Endothelial cell of umbilical vein (primary cell): ENCODE results near the gene ZFR2. TPM values are rescaled to one million over a fixed set of nuclear protein-coding genes. Genes with fewer than 3 reads are reported as not detected.

Experiments used
- BruUV-seq: library from RNA; stranded (reverse); fragments of 400-500 nt; replicated peaks from 2 replicates; lab custom pipeline; 2021; lab: Mats Ljungman, UMichigan
- CTCF ChIA-PET: fragments of 300-600, 350-600 bp; sonication (Branson Sonifier 250); formaldehyde crosslinking; loops from one replicate; lab custom pipeline; 2021; ENCODE audit warnings: antibody characterized with exemption, inconsistent platforms; lab: Charles Lee
- POLR2A ChIA-PET: fragments of 300-600, 350-600 bp; sonication (Branson Sonifier 250); formaldehyde crosslinking; loops from one replicate; lab custom pipeline; 2021; ENCODE audit warnings: antibody characterized with exemption, inconsistent platforms; lab: Charles Lee
- DNase-seq: peaks from one replicate; pipeline ENCODE4 v3.0.0-alpha.2; 2011; ENCODE audit warnings: low read depth, low spot score
- FAIRE-seq: peaks from 2 replicates; lab custom pipeline; 2011; peaks lifted over from hg19 to GRCh38; lab: Jason Lieb, UNC
- H2AFZ ChIP-seq: 2 replicates; pipeline ENCODE4 v1.6.0; 2012; ENCODE audit warnings: low read depth, low read length, control low read depth, inconsistent platforms
- H3K27ac ChIP-seq: 2 replicates; pipeline ENCODE4 v1.5.1; 2011; ENCODE audit warnings: low read depth, mild to moderate bottlenecking, control low read depth, low read length, moderate library complexity; ENCODE audit not compliant: insufficient read depth
- H3K27me3 ChIP-seq, 2 experiments: 2 replicates each; pipeline versions ENCODE4 v1.6.0 to v1.6.1; 2011; ENCODE audit warnings: low read length in 2 of 2, mixed read lengths in 1 of 2; ENCODE audit not compliant: control insufficient read depth in 2 of 2, insufficient read depth in 2 of 2
- H3K36me3 ChIP-seq, 2 experiments: 2 replicates in 1 of 2; 3 replicates in 1 of 2; pipeline ENCODE4 v1.5.1; 2011; ENCODE audit warnings: low read length in 2 of 2, mild to moderate bottlenecking in 1 of 2, moderate library complexity in 1 of 2; ENCODE audit not compliant: control insufficient read depth in 2 of 2, insufficient read depth in 2 of 2; ENCODE audit errors: extremely low read depth in 1 of 2
- H3K4me1 ChIP-seq: 3 replicates; pipeline ENCODE4 v1.5.1; 2011; ENCODE audit warnings: mild to moderate bottlenecking, low read length; ENCODE audit not compliant: control insufficient read depth, insufficient read depth; ENCODE audit errors: extremely low read depth
- H3K4me2 ChIP-seq: 2 replicates; pipeline ENCODE4 v1.6.1; 2011; ENCODE audit warnings: low read length, control low read depth, mixed read lengths; ENCODE audit not compliant: insufficient read depth
- H3K4me3 ChIP-seq, 3 experiments: fragments of 200-600 bp in 1 of 3; sonication (generic), shearing (Covaris generic) in 1 of 3; replicated peaks in 1 of 3; 2 replicates each; pipeline ENCODE4 v1.5.1; 2011 to 2016; ENCODE audit warnings: control low read depth in 3 of 3, low read length in 3 of 3, mild to moderate bottlenecking in 2 of 3, inconsistent platforms in 1 of 3, low read depth in 1 of 3, moderate library complexity in 1 of 3; ENCODE audit not compliant: insufficient read depth in 1 of 3
- H3K79me2 ChIP-seq: 2 replicates; pipeline ENCODE4 v1.6.0; 2012; ENCODE audit warnings: low read length, inconsistent platforms; ENCODE audit not compliant: control insufficient read depth, insufficient read depth
- H3K9ac ChIP-seq: replicated peaks from 2 replicates; pipeline ENCODE3; 2011; ENCODE audit warnings: low read length, control low read depth; ENCODE audit not compliant: insufficient read depth; ENCODE audit errors: extremely low read depth
- H3K9me1 ChIP-seq: replicated peaks from 3 replicates; pipeline ENCODE4 v1.6.0; 2011; ENCODE audit warnings: mild to moderate bottlenecking, low read length; ENCODE audit not compliant: control insufficient read depth, insufficient read depth; ENCODE audit errors: extremely low read depth
- H3K9me3 ChIP-seq: replicated peaks from 2 replicates; pipeline ENCODE4 v1.5.1; 2012; ENCODE audit warnings: low read length, inconsistent platforms; ENCODE audit not compliant: control insufficient read depth, insufficient read depth
- H4K20me1 ChIP-seq: replicated peaks from 2 replicates; pipeline ENCODE3; 2011; ENCODE audit warnings: mild to moderate bottlenecking, low read length; ENCODE audit not compliant: control insufficient read depth, insufficient read depth; ENCODE audit errors: extremely low read depth
- CTCF ChIP-seq, 2 donors: IDR thresholded peaks; 1 replicate in 1 of 2; 2 replicates in 1 of 2; pipeline ENCODE4 v1.5.1; 2011; ENCODE audit warnings: low read length in 2 of 2, mild to moderate bottlenecking in 2 of 2, moderate library complexity in 2 of 2, control low read depth in 1 of 2, inconsistent platforms in 1 of 2, low read depth in 1 of 2; ENCODE audit not compliant: insufficient read depth in 1 of 2; ENCODE audit errors: extremely low read depth in 1 of 2
- EZH2 ChIP-seq: IDR thresholded peaks from 2 replicates; pipeline ENCODE4 v1.6.1; 2012; ENCODE audit warnings: borderline replicate concordance, low read depth, mild to moderate bottlenecking, moderate library complexity, low read length, inconsistent platforms; ENCODE audit not compliant: severe bottlenecking
- FOS ChIP-seq: IDR thresholded peaks from 2 replicates; pipeline ENCODE4 v1.6.1; 2011; ENCODE audit warnings: mild to moderate bottlenecking, low read length, moderate library complexity, borderline replicate concordance; ENCODE audit not compliant: insufficient read depth
- GATA2 ChIP-seq: IDR thresholded peaks from 2 replicates; pipeline ENCODE4 v1.7.0; 2011; ENCODE audit warnings: low read depth, mild to moderate bottlenecking, moderate library complexity, mixed read lengths, low read length; ENCODE audit not compliant: insufficient read length, insufficient read depth
- JUN ChIP-seq: IDR thresholded peaks from 2 replicates; pipeline ENCODE4 v1.6.1; 2011; ENCODE audit warnings: borderline replicate concordance, low read depth; ENCODE audit not compliant: insufficient read length, insufficient read depth
- MAX ChIP-seq: IDR thresholded peaks from 2 replicates; pipeline ENCODE4 v1.6.1; 2011; ENCODE audit not compliant: insufficient read depth, insufficient read length
- MYC ChIP-seq: IDR thresholded peaks from one replicate; pipeline ENCODE4 v1.6.1; 2011; ENCODE audit warnings: mild to moderate bottlenecking, low read depth, low read length
- POLR2A ChIP-seq: IDR thresholded peaks from 2 replicates; pipeline ENCODE4 v1.6.1; 2012; ENCODE audit warnings: low read depth, mild to moderate bottlenecking, control low read depth, low read length
- POLR2AphosphoS5 ChIP-seq: IDR thresholded peaks from 2 replicates; pipeline ENCODE4 v1.6.1; 2012; ENCODE audit warnings: low read depth, mild to moderate bottlenecking, control low read depth, low read length, moderate library complexity; ENCODE audit not compliant: insufficient read depth
- dilution Hi-C: fragments of 300-500 bp; cut with MboI; formaldehyde crosslinking; loops from one replicate; pipeline ENCODE4 v1.15.0; 2019; ENCODE audit warnings: low sequenced_read_pairs; ENCODE audit not compliant: extremely low pct_ligation_motif_present
- intact Hi-C: fragments of 100-400 bp; cut with micrococcal nuclease; formaldehyde crosslinking; loops from one replicate; pipeline ENCODE4 v1.10.0; 2022
- polyA plus RNA-seq, 4 experiments: library from polyadenylated mRNA; depleted of rRNA in 3 of 4; stranded (reverse) in 3 of 4; unstranded in 1 of 4; fragments of >200 nt; gene quantifications; 2 replicates each; pipeline versions ENCODE4 v1.2.1 to v1.2.3, GENCODE V29; 2011 to 2012; ENCODE audit warnings: missing spikeins in 1 of 4
- total RNA-seq: library from RNA; stranded (reverse); gene quantifications from 2 replicates; pipeline ENCODE4 v1.2.3, GENCODE V29; 2021

Gene ZFR2
- total and polyA plus RNA-seq, 2 donors (not counting 3 experiments of a cell fraction or from before 2014, with no cell fraction given): not detected

- TF ChIP-seq FOS (no peak), CTCF (IDR thresholded peaks at IDR 0.05; ENCODE audit: extremely low read depth in 1 of 2, insufficient read depth in 1 of 2, low read depth in 1 of 2, low read length in 2 of 2) (no peak), POLR2A (no peak), MAX (no peak), EZH2 (no peak), GATA2 (no peak), MYC (no peak), POLR2AphosphoS5 (no peak), JUN (no peak)
- no TSS peak for BruUV-seq
- no peak overlapping the region for H3K27ac ChIP-seq
Measured at GRCh38 chr19:3832001-3832400, 36.8 kb downstream of the ZFR2 start.

More at GRCh38 chr19:3832001-3832400, 36.8 kb downstream of the ZFR2 start:
- Histone ChIP-seq H3K27me3 (no peaks in the 10 kb centered on the region), H3K9me3 (no peaks in the 10 kb centered on the region), H2AFZ (no peak overlapping the region), H3K4me3 (no peak overlapping the region), H3K4me1 (no peaks in the 10 kb centered on the region), H3K79me2 (no peaks in the 10 kb centered on the region), H3K4me2 (no peak overlapping the region), H4K20me1 (no peaks in the 10 kb centered on the region), H3K9ac (no peak overlapping the region), H3K9me1 (no peaks in the 10 kb centered on the region), H3K36me3 (no peaks in the 10 kb centered on the region)
- DNase-seq (no peak), FAIRE-seq (no peak)
- intact Hi-C loops (no loop called here), dilution Hi-C loops (no loop called here)
- ChIA-PET POLR2A (no interaction called here), CTCF (interaction anchor here (2.9 kb wide), 1 partner anchor 10 kb away, joined by 19 read pairs; no protein-coding TSS in a partner anchor)
